Omental fat pad (tissue), 4 donors: ENCODE results near the gene CACNA1I. TPM values are rescaled to one million over a fixed set of nuclear protein-coding genes. Genes with fewer than 3 reads are reported as not detected.
"Not testable (repeated sequence)": the region's sequence is repeated elsewhere in the genome, so short reads cannot be mapped to it uniquely, and the experiment has no call there.

ENCODE experiments used
- ATAC-seq: fragments of 150-250 bp; one replicate; pipeline ENCODE4 v1.9.1; 2016; ENCODE audit warnings: mild to moderate bottlenecking, moderate library complexity; ENCODE audit not compliant: low FRiP score
- DNase-seq: peaks from one replicate; pipeline ENCODE4 v3.0.0-alpha.2; 2019; ENCODE audit warnings: low spot score
- total RNA-seq, 4 donors: library from RNA; depleted of rRNA; stranded (reverse); fragments of >200 nt; gene quantifications; one replicate each; pipeline ENCODE4 v1.1.0, GENCODE V29; 2016
- TF ChIP-seq, protein P1 (sequence below), 3 donors: fragments of 450-650 bp; IDR thresholded peaks; one replicate each; pipeline ENCODE4 v1.5.1; 2016 to 2017; ENCODE audit warnings: antibody characterized with exemption in 3 of 3, mild to moderate bottlenecking in 3 of 3, moderate library complexity in 2 of 3

Gene CACNA1I
- total RNA-seq, 4 donors from 2014 or later = 0.09 to 0.38 (median 0.26) TPM

- TF ChIP-seq, protein P1, sequence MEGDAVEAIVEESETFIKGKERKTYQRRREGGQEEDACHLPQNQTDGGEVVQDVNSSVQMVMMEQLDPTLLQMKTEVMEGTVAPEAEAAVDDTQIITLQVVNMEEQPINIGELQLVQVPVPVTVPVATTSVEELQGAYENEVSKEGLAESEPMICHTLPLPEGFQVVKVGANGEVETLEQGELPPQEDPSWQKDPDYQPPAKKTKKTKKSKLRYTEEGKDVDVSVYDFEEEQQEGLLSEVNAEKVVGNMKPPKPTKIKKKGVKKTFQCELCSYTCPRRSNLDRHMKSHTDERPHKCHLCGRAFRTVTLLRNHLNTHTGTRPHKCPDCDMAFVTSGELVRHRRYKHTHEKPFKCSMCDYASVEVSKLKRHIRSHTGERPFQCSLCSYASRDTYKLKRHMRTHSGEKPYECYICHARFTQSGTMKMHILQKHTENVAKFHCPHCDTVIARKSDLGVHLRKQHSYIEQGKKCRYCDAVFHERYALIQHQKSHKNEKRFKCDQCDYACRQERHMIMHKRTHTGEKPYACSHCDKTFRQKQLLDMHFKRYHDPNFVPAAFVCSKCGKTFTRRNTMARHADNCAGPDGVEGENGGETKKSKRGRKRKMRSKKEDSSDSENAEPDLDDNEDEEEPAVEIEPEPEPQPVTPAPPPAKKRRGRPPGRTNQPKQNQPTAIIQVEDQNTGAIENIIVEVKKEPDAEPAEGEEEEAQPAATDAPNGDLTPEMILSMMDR (IDR thresholded peaks at IDR 0.05) = no peak
These were observed 160.9 kb downstream of the CACNA1I start for GRCh38 chr22:39731481-39731880.

GRCh38 chr22:39731881-39732555 is 161.5 kb downstream of the CACNA1I start:
- ATAC-seq (no peak), DNase-seq (no peak)
- TF ChIP-seq, protein P1 (IDR thresholded peaks at IDR 0.05) = no peak

More at GRCh38 chr22:39731481-39731880, 160.9 kb downstream of the CACNA1I start:
- ATAC-seq (no peak), DNase-seq (no peak)

GRCh38 chr22:39732625-39733024 is 162.1 kb downstream of the CACNA1I start:
- DNase-seq (no peak), ATAC-seq (no peak)
- TF ChIP-seq, protein P1 (IDR thresholded peaks at IDR 0.05) = no peak

- ATAC-seq (no peak), DNase-seq (no peak)
- TF ChIP-seq, protein P1 (IDR thresholded peaks at IDR 0.05) = no peak
These were observed 162.6 kb downstream of the CACNA1I start for GRCh38 chr22:39733191-39733590.

GRCh38 chr22:39734046-39734445 is 163.5 kb downstream of the CACNA1I start:
- DNase-seq = not testable (repeated sequence)

DNA sequence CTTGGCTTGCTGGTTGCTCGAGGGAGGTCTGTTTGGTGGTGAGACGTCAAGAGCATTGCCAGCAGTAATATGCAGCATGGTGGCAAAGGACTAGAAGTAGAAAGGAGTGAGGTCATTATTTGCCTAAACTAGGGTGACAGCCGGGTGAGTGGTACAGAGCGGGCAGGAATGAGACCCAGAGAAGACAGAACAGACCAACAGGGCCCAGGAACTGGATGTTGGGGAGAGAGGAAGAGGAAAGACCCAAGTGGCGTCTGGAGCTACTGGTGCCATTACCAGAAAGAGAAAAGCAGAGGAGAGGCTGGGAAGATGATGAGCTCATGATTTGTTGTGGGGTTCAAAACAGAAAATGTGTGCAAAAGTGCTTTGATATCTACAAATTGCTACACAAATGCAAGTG is 164.3 kb downstream of the CACNA1I start:
- TF ChIP-seq, protein P1 (IDR thresholded peaks at IDR 0.05) = no peak

More at GRCh38 chr22:39734046-39734445, 163.5 kb downstream of the CACNA1I start:
- not testable (repeated sequence) for ATAC-seq

GRCh38 chr22:39735776-39736175 is 165.2 kb downstream of the CACNA1I start:
- TF ChIP-seq, protein P1 (IDR thresholded peaks at IDR 0.05) = no peak
- DNase-seq (no peak), ATAC-seq (no peak)

More for the DNA sequence above, 164.3 kb downstream of the CACNA1I start:
- DNase-seq (no peak), ATAC-seq (no peak)
